SK-N-SH (cell line): ENCODE results near the gene BCAP31.

ENCODE experiments used
- CHD2 ChIP-seq: fragments of 150-350 bp; IDR thresholded peaks from 2 replicates; pipeline ENCODE4 v1.6.1; 2018; ENCODE audit warnings: low read length; ENCODE audit not compliant: partially characterized antibody
- RFX5 ChIP-seq: IDR thresholded peaks from 2 replicates; pipeline ENCODE4 v1.6.1; 2012; ENCODE audit warnings: mild to moderate bottlenecking, improper control_type of control experiment, low read length
- TEAD4 ChIP-seq: IDR thresholded peaks from 2 replicates; pipeline ENCODE4 v1.4.0; 2012; ENCODE audit warnings: mild to moderate bottlenecking, borderline replicate concordance; ENCODE audit not compliant: insufficient read depth

DNA sequence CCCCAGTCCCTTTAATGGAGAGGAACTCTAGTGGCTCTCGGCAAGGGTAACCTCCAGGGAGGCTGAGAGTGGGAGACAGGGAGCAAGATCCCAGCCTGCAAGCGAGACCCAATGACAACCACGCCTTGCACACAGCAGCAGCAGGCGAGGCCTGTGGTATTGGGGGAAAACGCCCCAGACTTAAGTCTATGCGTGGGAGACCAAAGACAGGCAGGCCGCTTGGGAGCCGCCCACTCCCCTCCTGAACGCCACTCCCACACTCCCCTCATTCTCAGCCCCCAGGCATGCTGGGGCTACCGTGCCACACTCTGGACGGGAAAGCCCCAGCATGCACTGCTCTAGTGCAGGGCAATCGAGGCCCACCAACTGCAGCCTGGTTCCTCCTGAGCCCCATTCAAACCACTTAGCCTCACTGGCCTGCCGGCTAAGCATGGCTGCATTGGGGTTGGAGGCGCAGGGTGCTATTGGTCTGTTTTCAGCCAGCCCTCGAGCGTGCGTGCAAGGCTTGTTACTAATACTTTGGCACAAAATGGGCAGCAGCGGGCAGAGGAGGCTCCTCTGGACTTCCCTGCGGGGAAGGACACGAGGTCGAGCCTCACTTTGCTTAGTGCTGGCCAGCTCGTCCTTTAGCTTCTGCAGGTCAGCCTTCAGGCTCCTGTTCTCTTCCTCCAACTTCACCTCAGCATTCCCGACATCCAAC, 21.7 kb downstream of the BCAP31 start:
- TF ChIP-seq CHD2, result no peak
- TF ChIP-seq TEAD4, result no peak
- TF ChIP-seq RFX5, result no peak
